GM19397 (cell line): Measurements from ENCODE around the gene MEF2A.

Experiments
- ATAC-seq: cut with Tn5 transposase; IDR thresholded peaks from one replicate; pipeline ENCODE4 v1.9.1; 2021; ENCODE audit warnings: mild to moderate bottlenecking, moderate library complexity; ENCODE audit not compliant: unreplicated experiment

Gene MEF2A

GRCh38 chr15:99752556-99752955 lies 186.8 kb downstream of the MEF2A start:
- no peak for ATAC-seq

GRCh38 chr15:99753066-99753465 lies 187.3 kb downstream of the MEF2A start:
- ATAC-seq, result no peak

- ATAC-seq, result peak; percentile 78
Observed at GRCh38 chr15:99755692-99756409, 190.1 kb downstream of the MEF2A start.

- ATAC-seq, result no peak
Observed at GRCh38 chr15:99762288-99762687, 196.5 kb downstream of the MEF2A start.

GRCh38 chr15:99763827-99764226 lies 198.0 kb downstream of the MEF2A start:
- ATAC-seq, result no peak

GRCh38 chr15:99764522-99764921 lies 198.7 kb downstream of the MEF2A start:
- ATAC-seq, result no peak
